ENCODE data around the gene USP15.

The USP15 gene

DNA sequence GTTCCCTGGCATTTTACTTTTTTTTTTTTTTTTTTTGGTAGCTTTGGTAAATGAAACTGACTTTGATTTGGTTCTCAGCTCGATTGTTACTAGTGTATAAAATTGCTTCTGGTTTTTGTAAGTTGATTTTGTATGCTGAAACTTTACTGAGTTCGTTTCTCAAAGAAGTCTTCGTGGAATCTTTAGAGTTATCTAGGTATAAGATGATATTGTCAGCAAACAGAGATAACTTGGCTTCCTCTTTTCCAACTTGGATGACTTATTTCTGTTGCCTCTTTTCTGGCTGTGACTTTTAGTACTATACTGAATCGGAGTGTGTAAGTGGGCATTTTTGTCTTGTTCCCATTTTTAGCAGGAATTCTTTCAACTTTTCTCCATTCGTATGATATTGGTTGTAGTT is 28.1 kb downstream of the USP15 start:
- H3K4me3 ChIP-seq (ENCODE audit: low read depth in 1 of 2, low read length in 2 of 2): no peak overlapping the region
- no peak for ATAC-seq (ENCODE audit: insufficient read depth, low read depth)
- H3K9me3 ChIP-seq (ENCODE audit: insufficient read depth, low read length, severe bottlenecking): peaks cover 3% of the 10 kb centered on the region
- no peak overlapping the region for H3K9ac ChIP-seq (ENCODE audit: low read depth, low read length)
- H3K4me1 ChIP-seq (ENCODE audit: insufficient read depth, low read length): peaks cover 17% of the 10 kb centered on the region
- H3K27ac ChIP-seq (ENCODE audit: low read length): no peak overlapping the region
- H3K4me2 ChIP-seq (ENCODE audit: insufficient read depth, low read length): no peak overlapping the region
- H3K36me3 ChIP-seq (ENCODE audit: insufficient read depth, low read length): peaks cover 19% of the 10 kb centered on the region
- TF ChIP-seq, protein P1, sequence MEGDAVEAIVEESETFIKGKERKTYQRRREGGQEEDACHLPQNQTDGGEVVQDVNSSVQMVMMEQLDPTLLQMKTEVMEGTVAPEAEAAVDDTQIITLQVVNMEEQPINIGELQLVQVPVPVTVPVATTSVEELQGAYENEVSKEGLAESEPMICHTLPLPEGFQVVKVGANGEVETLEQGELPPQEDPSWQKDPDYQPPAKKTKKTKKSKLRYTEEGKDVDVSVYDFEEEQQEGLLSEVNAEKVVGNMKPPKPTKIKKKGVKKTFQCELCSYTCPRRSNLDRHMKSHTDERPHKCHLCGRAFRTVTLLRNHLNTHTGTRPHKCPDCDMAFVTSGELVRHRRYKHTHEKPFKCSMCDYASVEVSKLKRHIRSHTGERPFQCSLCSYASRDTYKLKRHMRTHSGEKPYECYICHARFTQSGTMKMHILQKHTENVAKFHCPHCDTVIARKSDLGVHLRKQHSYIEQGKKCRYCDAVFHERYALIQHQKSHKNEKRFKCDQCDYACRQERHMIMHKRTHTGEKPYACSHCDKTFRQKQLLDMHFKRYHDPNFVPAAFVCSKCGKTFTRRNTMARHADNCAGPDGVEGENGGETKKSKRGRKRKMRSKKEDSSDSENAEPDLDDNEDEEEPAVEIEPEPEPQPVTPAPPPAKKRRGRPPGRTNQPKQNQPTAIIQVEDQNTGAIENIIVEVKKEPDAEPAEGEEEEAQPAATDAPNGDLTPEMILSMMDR (IDR thresholded peaks at IDR 0.05; ENCODE audit: borderline replicate concordance, extremely low read depth, low read length, poor library complexity, severe bottlenecking): no peak
- no peak for TF ChIP-seq EZH2 (IDR thresholded peaks at IDR 0.05; ENCODE audit: borderline replicate concordance, low read depth, low read length, severe bottlenecking)
- H4K20me1 ChIP-seq (ENCODE audit: insufficient read depth, low read length): peaks cover 84% of the 10 kb centered on the region
- H3K27me3 ChIP-seq (ENCODE audit: insufficient read depth, low read length, poor library complexity): no peaks in the 10 kb centered on the region
- no peak for DNase-seq
- peaks cover 100% of the 10 kb centered on the region for H3K79me2 ChIP-seq (ENCODE audit: insufficient read depth, low read length)
- H2AFZ ChIP-seq (ENCODE audit: low read depth, low read length): no peak overlapping the region

DNA sequence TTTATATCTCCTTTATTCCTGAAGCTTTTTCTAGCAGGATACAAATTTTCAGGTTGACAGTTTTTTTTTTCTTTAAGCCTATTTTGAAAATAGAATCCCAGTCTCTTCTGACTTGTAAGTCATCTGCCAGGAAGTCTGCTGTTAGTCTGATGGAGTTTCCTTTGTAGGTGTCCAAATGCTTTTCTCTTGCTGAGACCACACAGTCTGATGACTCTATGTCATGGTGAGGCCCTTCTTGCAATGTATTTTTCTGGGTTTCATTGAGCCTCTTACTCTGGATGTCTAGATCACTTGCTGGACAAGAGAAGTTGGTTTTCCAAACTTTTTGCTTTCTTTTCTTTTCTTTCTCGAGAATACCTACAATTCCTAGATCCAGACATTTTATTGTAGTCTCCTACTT is 30.6 kb downstream of the USP15 start:
- TF ChIP-seq, protein P1 (IDR thresholded peaks at IDR 0.05; ENCODE audit: borderline replicate concordance, extremely low read depth, low read length, poor library complexity, severe bottlenecking): no peak
- TF ChIP-seq EZH2 (IDR thresholded peaks at IDR 0.05; ENCODE audit: borderline replicate concordance, low read depth, low read length, severe bottlenecking): no peak
- no peak overlapping the region for H3K4me2 ChIP-seq (ENCODE audit: insufficient read depth, low read length)
- no peak overlapping the region for H3K27ac ChIP-seq (ENCODE audit: low read length)
- peaks cover 17% of the 10 kb centered on the region for H3K4me1 ChIP-seq (ENCODE audit: insufficient read depth, low read length)
- H4K20me1 ChIP-seq (ENCODE audit: insufficient read depth, low read length): peaks cover 71% of the 10 kb centered on the region
- H3K4me3 ChIP-seq (ENCODE audit: low read depth in 1 of 2, low read length in 2 of 2): no peak overlapping the region
- no peak for ATAC-seq (ENCODE audit: insufficient read depth, low read depth)
- no peak overlapping the region for H3K9ac ChIP-seq (ENCODE audit: low read depth, low read length)
- no peak overlapping the region for H2AFZ ChIP-seq (ENCODE audit: low read depth, low read length)
- peaks cover 100% of the 10 kb centered on the region for H3K79me2 ChIP-seq (ENCODE audit: insufficient read depth, low read length)
- no peak for DNase-seq
- peaks cover 3% of the 10 kb centered on the region for H3K9me3 ChIP-seq (ENCODE audit: insufficient read depth, low read length, severe bottlenecking)
- no peaks in the 10 kb centered on the region for H3K27me3 ChIP-seq (ENCODE audit: insufficient read depth, low read length, poor library complexity)
- H3K36me3 ChIP-seq (ENCODE audit: insufficient read depth, low read length): peaks cover 30% of the 10 kb centered on the region

GRCh38 chr12:62291864-62292760 is 31.9 kb downstream of the USP15 start:
- H2AFZ ChIP-seq (ENCODE audit: low read depth, low read length): no peak overlapping the region
- peak; percentile 20; the same call in 1 of the 3 replicates for ATAC-seq (ENCODE audit: insufficient read depth, low read depth)
- H3K79me2 ChIP-seq (ENCODE audit: insufficient read depth, low read length): peaks cover 100% of the 10 kb centered on the region
- no peak overlapping the region; the same call in 1 of the 2 replicates for H3K4me2 ChIP-seq (ENCODE audit: insufficient read depth, low read length)
- no peak overlapping the region for H3K4me3 ChIP-seq (ENCODE audit: low read depth in 1 of 2, low read length in 2 of 2)
- H3K36me3 ChIP-seq (ENCODE audit: insufficient read depth, low read length): peaks cover 42% of the 10 kb centered on the region
- H4K20me1 ChIP-seq (ENCODE audit: insufficient read depth, low read length): peaks cover 66% of the 10 kb centered on the region
- peaks cover 17% of the 10 kb centered on the region for H3K4me1 ChIP-seq (ENCODE audit: insufficient read depth, low read length)
- H3K27ac ChIP-seq (ENCODE audit: low read length): peak overlapping the region; percentile 43
- peaks cover 3% of the 10 kb centered on the region for H3K9me3 ChIP-seq (ENCODE audit: insufficient read depth, low read length, severe bottlenecking)
- TF ChIP-seq EZH2 (IDR thresholded peaks at IDR 0.05; ENCODE audit: borderline replicate concordance, low read depth, low read length, severe bottlenecking): no peak
- TF ChIP-seq, protein P1 (IDR thresholded peaks at IDR 0.05; ENCODE audit: borderline replicate concordance, extremely low read depth, low read length, poor library complexity, severe bottlenecking): no peak
- DNase-seq: no peak
- H3K9ac ChIP-seq (ENCODE audit: low read depth, low read length): no peak overlapping the region
- H3K27me3 ChIP-seq (ENCODE audit: insufficient read depth, low read length, poor library complexity): no peaks in the 10 kb centered on the region

Measured in DND-41 (cell line).